ENCODE results near the gene AIRE.

DNA sequence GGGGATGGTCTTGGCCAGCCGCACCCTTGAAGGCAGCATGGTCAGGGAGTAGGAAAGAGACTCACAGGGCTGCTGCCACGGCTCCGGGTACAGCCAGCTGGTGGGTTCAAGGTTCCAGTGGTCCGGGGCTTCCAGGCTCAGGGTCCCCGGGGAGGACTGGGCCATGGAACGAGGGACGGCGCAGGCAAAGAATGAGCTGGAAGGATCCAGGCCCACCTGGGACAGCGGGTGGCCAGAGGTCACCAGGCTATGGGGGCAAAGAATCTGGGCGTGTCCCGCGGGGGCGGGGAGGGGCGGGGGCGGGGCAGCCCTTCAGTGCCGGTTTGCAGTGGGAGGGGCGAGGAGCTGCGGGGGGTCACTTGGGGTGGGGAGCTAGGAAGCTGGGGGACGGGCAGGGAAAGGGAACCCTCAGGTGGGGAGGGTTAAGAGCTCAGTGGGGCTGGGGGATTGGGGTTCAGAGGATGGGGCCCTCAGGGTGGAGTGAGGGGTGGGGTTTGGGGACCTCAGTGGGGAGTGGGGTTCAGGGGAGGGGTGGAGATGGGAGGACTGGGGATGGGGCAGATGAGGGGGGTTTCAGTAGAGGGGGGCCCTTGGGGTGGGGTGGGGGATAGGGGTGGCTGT lies 23.9 kb upstream of the AIRE start, which contains the start of gene DNMT3L:
- no peak for TF ChIP-seq CTCF (IDR thresholded peaks at IDR 0.05; ENCODE audit: insufficient read depth, low read length, poor library complexity, severe bottlenecking)
- TF ChIP-seq EZH2phosphoT487 (conservative IDR thresholded peaks at IDR 0.05; ENCODE audit: low read length) = no peak

All from SU-DHL-6 (cell line).